Suprapubic skin (tissue), 4 donors: ENCODE measurements around the gene PIK3CD.

ENCODE experiments used
- CTCF ChIP-seq, 2 donors: fragments of 200-600 bp in 1 of 2; fragments of 450-650 bp in 1 of 2; sonication (generic) in 1 of 2; IDR thresholded peaks; one replicate each; pipeline ENCODE4 v1.5.1; 2016 to 2019; ENCODE audit warnings: antibody characterized with exemption in 2 of 2, mild to moderate bottlenecking in 1 of 2, moderate library complexity in 1 of 2
- EP300 ChIP-seq: sonication (generic); formaldehyde crosslinking; IDR thresholded peaks from one replicate; pipeline ENCODE4 v1.6.1; 2017; ENCODE audit warnings: antibody characterized with exemption
- POLR2AphosphoS5 ChIP-seq, 3 donors: sonication (generic); formaldehyde crosslinking; IDR thresholded peaks; one replicate each; pipeline ENCODE4 v1.6.1; 2017; ENCODE audit warnings: antibody characterized with exemption in 3 of 3

GRCh38 chr1:9705337-9706093, 54.0 kb downstream of the PIK3CD start:
- TF ChIP-seq CTCF (IDR thresholded peaks at IDR 0.05) (no peak), POLR2AphosphoS5 (IDR thresholded peaks at IDR 0.05) (no peak), EP300 (no peak)
